ENCODE measurements around the gene MTMR3.

- TF ChIP-seq CTCF (IDR thresholded peaks at IDR 0.05; ENCODE audit: control extremely low read depth in 1 of 3, insufficient read depth in 1 of 3, low read depth in 1 of 3, low read length in 3 of 3) (no peak), KDM5A (IDR thresholded peaks at IDR 0.05; ENCODE audit: low read length) (no peak), EZH2 (IDR thresholded peaks at IDR 0.05; ENCODE audit: low read depth, low read length, severe bottlenecking) (no peak), JUND (IDR thresholded peaks at IDR 0.05; ENCODE audit: low read length) (no peak), POLR2A (IDR thresholded peaks at IDR 0.05; ENCODE audit: control extremely low read depth in 1 of 2, low read depth in 2 of 2, low read length in 2 of 2) (no peak), HDAC2 (IDR thresholded peaks at IDR 0.05; ENCODE audit: borderline replicate concordance in 1 of 2, low read depth in 2 of 2, low read length in 2 of 2) (no peak)
Observed at GRCh38 chr22:30020511-30020910, 137.5 kb downstream of the MTMR3 start.
